Transverse colon (tissue), 3 donors: ENCODE data around the gene NECAB2.

ENCODE experiments used
- CTCF ChIP-seq, 5 experiments: fragments of 200-600 bp in 3 of 5; fragments of 450-650 bp in 2 of 5; sonication (generic) in 3 of 5; IDR thresholded peaks; 1 replicate in 2 of 5; 2 replicates in 3 of 5; pipeline ENCODE4 v1.5.1; 2016 to 2017; ENCODE audit warnings: antibody characterized with exemption in 5 of 5, inconsistent platforms in 3 of 5, mild to moderate bottlenecking in 2 of 5, moderate library complexity in 1 of 5
- EP300 ChIP-seq: sonication (generic); formaldehyde crosslinking; IDR thresholded peaks from one replicate; pipeline ENCODE4 v1.6.1; 2017; ENCODE audit warnings: antibody characterized with exemption, low read depth
- POLR2A ChIP-seq: fragments of 450-650 bp; IDR thresholded peaks from one replicate; pipeline ENCODE4 v1.6.1; 2016; ENCODE audit warnings: antibody characterized with exemption, mild to moderate bottlenecking, moderate library complexity

- no peak for TF ChIP-seq POLR2A
- TF ChIP-seq CTCF (IDR thresholded peaks at IDR 0.05): no peak
- TF ChIP-seq EP300: no peak
These were observed 39.9 kb downstream of the NECAB2 start for GRCh38 chr16:84007965-84008364.
